Measurements from ENCODE around the gene GLIS1.

DNA sequence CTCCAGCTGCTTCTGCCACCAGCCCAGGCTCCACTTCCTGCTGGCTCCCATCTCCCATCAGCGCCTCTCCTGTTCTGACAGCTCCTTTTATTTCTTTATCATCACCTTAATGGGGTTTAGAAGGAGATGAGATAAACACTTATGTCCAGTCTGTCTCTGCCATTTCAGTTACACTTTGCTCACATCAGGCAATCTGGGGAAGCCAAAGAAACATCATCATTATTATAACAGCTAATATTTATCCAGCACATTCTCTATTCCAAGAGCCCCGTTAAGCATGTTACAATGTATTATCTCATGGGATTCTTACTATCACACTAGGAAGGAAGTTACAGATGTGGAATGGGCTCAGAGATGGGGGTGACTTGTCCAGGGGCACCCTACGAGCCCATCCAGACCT, 248.6 kb downstream of the GLIS1 start:
- TF ChIP-seq, protein P1, sequence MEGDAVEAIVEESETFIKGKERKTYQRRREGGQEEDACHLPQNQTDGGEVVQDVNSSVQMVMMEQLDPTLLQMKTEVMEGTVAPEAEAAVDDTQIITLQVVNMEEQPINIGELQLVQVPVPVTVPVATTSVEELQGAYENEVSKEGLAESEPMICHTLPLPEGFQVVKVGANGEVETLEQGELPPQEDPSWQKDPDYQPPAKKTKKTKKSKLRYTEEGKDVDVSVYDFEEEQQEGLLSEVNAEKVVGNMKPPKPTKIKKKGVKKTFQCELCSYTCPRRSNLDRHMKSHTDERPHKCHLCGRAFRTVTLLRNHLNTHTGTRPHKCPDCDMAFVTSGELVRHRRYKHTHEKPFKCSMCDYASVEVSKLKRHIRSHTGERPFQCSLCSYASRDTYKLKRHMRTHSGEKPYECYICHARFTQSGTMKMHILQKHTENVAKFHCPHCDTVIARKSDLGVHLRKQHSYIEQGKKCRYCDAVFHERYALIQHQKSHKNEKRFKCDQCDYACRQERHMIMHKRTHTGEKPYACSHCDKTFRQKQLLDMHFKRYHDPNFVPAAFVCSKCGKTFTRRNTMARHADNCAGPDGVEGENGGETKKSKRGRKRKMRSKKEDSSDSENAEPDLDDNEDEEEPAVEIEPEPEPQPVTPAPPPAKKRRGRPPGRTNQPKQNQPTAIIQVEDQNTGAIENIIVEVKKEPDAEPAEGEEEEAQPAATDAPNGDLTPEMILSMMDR (IDR thresholded peaks at IDR 0.05; ENCODE audit: extremely low read depth in 1 of 2, insufficient read depth in 1 of 2, low read depth in 1 of 2, low read length in 2 of 2) = no peak
- TF ChIP-seq POLR2AphosphoS5 (IDR thresholded peaks at IDR 0.05; ENCODE audit: insufficient read depth, low read depth, low read length) (no peak), EZH2 (IDR thresholded peaks at IDR 0.05; ENCODE audit: borderline replicate concordance, low read depth, low read length, severe bottlenecking) (no peak), JUN (IDR thresholded peaks at IDR 0.05; ENCODE audit: borderline replicate concordance, insufficient read depth, insufficient read length, low read depth) (no peak), POLR2A (IDR thresholded peaks at IDR 0.05; ENCODE audit: low read depth, low read length) (no peak), MYC (IDR thresholded peaks at IDR 0.05; ENCODE audit: low read depth, low read length) (no peak), GATA2 (IDR thresholded peaks at IDR 0.05; ENCODE audit: insufficient read depth, insufficient read length, low read depth, low read length) (no peak)
- TF ChIP-seq, protein P2, sequence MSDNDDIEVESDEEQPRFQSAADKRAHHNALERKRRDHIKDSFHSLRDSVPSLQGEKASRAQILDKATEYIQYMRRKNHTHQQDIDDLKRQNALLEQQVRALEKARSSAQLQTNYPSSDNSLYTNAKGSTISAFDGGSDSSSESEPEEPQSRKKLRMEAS (IDR thresholded peaks at IDR 0.05; ENCODE audit: insufficient read depth, insufficient read length) = no peak
